Inferior parietal cortex (tissue), 1 donor: ENCODE data around the gene ANKRD53.
"Not testable (repeated sequence)": the region's sequence is repeated elsewhere in the genome, so short reads cannot be mapped to it uniquely, and the experiment has no call there.

Source experiments
- DNase-seq: peaks from one replicate; pipeline ENCODE4 v3.0.0-alpha.2; 2016; ENCODE audit errors: extremely low spot score

The ANKRD53 gene

GRCh38 chr2:70990216-70990615, 11.8 kb downstream of the ANKRD53 start:
- no peak for DNase-seq

- DNase-seq, result no peak
Observed at GRCh38 chr2:70991142-70991541, 12.7 kb downstream of the ANKRD53 start.

DNA sequence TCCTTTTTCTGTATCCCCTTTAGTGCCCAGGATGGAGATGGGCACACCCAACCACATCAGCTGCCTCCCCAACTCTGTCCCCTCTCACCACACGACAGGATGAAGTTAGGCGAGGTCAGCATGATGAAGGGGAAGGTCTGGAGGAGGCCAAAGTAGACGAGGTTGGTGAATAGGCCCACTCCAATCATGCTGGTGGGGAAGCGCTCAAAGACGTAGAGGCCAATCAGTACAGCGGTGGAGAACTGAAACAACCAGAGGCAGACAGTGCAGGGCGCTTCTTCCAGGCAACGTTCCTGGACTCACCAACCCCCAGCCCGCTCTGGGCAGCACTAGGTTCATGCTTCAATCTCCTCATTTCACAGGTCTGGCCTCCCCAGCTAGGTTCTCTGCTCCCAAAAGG, 13.3 kb downstream of the ANKRD53 start:
- DNase-seq, result no peak

GRCh38 chr2:70992945-70993853, 14.8 kb downstream of the ANKRD53 start:
- no peak for DNase-seq

GRCh38 chr2:70994009-70994698, 15.7 kb downstream of the ANKRD53 start:
- DNase-seq, result no peak

DNA sequence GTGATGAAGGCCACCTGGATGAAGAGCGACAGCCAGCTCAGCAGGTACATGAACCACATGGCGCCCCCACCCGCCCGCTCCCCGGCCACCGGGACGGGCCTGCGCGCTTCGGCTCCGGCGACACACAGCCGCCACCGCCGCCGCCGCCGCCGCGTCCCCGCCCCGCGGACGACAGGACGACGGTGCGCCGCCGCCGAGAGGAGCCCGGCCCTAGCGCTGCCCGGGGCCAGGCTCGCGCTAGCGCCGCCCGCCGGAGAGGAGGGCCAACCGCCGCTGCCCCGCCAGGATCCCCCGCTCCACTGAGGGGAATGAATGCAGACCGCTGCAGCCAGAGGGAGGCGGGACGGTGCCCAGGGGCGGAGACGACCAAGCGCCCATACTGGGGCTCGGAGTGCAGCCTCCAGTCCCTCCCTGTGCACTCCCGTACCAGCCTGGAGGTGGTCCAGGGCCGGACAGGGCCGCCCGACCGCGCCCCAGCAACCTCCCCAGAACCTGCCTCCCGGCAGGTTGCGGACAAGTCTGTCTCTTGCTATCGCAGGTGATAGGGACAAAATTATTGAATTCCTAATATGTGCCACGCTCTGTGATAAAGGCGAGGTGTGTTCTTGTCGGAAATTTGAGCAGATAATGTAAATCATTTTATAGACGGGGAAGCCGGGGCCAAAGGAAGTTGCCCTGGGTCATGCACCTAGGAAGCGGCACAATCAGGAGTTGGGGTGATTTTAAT, 16.4 kb downstream of the ANKRD53 start, which contains the start of gene TEX261:
Gene TEX261, minus strand, starts transcription at position 175 of the 727 bp plus-strand sequence. Its CDS starts 116 bp downstream, at position 59.
- DNase-seq, result peak; percentile 82

DNA sequence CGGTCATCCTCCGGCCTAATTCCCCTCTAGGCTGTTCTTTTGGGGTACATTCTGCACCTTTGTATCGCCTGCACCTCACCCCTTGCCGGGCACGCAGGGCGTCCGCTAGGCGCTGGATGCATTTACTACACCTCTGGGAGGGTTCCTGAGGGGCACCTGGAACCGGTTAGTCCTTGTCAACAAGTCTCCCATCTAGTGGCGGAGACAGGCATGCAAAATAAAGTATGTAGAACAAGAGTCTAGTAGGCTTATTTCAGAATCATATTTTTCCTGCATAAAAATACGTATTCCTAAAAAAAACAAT, 16.9 kb downstream of the ANKRD53 start:
- DNase-seq, result peak; percentile 47

- not testable (repeated sequence) for DNase-seq
Observed at GRCh38 chr2:70998885-70999284, 20.5 kb downstream of the ANKRD53 start.

DNA sequence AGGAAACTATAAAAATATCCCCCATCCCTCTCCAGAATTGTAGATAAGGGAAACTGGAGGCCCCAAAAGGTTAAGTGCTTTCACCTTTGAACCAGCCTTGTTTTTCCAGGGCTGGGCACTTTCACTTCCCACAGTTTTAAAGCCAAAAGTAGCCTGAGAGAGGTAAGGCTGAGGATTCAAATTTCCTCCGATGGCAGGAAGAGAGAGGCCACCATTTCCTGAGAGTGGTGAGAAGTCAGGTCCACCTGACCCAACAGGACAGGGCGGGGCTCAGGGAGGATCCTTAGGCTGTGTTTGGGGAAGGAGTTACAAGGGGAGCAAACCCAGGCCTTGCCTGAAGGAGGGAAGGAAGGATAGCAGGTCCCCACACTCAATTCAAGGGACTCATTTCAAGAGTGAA, 20.9 kb downstream of the ANKRD53 start:
- no peak for DNase-seq

DNA sequence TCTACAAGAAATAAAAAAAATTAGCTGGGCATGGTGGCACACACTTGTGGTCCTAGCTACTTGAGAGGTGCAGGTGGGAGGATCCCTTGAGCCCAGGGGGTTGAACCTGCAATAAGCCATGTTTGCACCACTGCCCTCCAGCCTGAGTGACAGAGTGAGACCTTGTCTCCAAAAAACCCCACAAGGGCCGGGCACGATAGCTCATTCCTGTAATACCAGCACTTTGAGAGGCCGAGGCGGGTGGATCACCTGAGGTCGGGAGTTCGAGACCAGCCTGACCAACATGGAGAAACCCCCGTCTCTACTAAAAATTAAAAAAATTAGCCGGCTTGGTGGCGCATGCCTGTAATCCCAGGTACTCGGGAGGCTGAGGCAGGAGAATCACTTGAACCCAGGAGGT, 21.5 kb downstream of the ANKRD53 start:
- not testable (repeated sequence) for DNase-seq

DNA sequence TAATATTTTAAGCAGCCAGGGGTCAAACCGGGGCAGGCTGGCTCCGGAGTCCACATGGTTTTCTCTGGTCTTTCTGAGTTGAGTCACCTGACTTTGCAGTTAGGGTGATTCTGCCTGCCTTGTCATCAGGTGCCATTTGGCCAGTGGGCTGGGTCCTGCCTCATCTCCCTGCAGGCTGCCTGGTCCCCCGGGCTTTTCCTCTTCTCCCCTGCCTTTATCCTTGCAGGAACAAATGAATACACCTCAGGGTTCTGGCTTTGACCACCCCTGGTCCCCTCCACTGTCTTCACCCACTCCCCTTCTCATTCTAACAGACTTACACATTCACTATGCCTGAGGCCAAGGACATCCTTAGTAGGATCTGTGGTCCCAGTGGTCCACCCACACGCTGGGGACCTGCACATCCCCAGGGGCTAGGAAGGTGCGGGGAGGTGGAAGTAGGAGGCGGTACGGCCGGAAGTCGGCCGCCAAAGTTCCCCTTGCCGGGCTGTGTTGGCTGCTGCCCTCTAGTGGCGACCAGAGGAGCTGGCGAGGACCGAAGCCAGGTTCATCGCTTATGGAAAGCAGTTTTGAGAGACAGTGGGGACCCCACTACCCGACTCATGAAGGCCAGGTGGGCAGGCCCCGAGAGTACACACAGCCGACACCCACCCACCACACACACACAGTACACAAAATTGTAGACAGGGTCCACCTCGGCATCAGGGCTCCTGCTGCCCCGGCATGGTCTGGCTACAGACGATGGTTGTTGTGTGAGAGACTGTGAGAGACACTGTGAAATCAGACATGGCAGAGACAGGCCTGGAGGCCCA, 22.6 kb downstream of the ANKRD53 start:
- DNase-seq, result peak; percentile 75

GRCh38 chr2:71001592-71001927, 23.1 kb downstream of the ANKRD53 start:
- no peak for DNase-seq

- no peak for DNase-seq
Observed at GRCh38 chr2:71001981-71002570, 23.6 kb downstream of the ANKRD53 start.

GRCh38 chr2:71003396-71003795, 25.0 kb downstream of the ANKRD53 start:
- no peak for DNase-seq

DNA sequence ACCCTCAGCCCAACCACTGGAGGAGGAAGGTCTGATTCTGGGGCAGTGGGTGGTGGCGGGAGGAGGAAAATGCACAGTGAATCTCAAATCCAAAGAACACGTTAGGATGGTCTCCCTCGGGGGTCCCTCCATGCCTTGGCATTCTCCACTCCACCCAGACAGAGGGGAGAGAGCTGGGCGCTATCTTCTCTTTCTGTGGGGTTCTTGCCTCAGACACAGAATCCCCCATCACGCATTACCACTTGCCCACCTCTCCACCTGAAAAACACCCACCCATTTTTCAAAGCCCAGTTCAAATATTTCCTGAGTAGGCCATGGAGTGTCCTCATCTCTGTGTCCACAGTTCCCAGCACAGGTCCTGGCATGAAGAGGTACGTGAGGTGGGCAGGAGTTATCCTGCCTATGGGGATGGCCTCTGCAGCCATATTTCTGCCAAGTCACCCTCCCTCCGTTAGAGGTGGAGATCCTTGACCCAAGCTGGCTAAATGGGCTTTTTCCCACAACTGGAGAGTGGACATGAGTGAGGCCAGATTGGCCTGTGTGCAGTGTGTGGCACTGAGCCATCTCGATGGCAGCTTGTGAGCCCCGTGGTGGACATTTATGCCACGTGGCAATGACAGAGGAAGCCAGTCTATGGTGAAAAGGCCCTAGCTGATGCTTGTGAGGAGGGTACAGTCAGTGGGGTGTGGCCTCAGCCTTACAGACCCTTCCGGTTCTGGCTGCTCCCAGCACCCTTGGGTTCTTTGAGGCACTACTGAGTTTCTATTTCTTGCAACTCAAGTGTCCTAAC, 25.7 kb downstream of the ANKRD53 start:
- DNase-seq, result no peak

DNA sequence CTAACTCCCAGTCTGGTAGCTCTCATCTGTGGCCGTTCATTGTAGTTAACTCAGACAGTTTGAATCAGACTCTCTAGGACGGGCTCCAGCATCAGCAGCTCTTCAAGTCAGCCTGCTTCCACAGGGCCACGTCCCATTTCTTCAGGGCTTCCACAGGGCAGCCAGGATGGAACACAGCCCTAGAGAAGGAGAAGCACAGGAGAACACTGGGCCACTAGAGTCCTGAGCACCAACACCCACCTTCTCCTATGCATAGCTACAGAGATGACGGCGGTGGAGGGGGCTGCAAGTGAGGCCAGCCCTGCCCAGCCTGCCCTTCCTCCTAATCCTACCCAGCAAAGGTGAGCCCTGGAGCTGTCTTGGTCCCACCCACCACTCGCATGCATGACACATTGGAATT, 26.4 kb downstream of the ANKRD53 start:
- no peak for DNase-seq

GRCh38 chr2:71005271-71006202, 27.1 kb downstream of the ANKRD53 start:
- DNase-seq, result no peak

GRCh38 chr2:71006323-71006722, 27.9 kb downstream of the ANKRD53 start:
- DNase-seq, result no peak
